ENCODE data around the gene MAPK11. TPM values are rescaled to one million over a fixed set of nuclear protein-coding genes. Genes with fewer than 3 reads are reported as not detected.

The MAPK11 gene
- total and polyA plus RNA-seq, 9 of the 15 experiments (the other 6 are each of a cell fraction or from before 2014, with no cell fraction given): 0.06 to 14.6 (median 5.3) TPM

GRCh38 chr22:50216684-50217520, 53.3 kb downstream of the MAPK11 start (continued):
- no peak for TF ChIP-seq E2F5 (CRISPR knock-in tag; IDR thresholded peaks at IDR 0.05)
- TF ChIP-seq FOSL1 (tag; conservative IDR thresholded peaks at IDR 0.05): no peak
- TF ChIP-seq RBFOX2 (IDR thresholded peaks at IDR 0.05; ENCODE audit: low read depth, low read length): peak; percentile 52
- TF ChIP-seq CBFA2T2 (conservative IDR thresholded peaks at IDR 0.05): no peak
- no peak for TF ChIP-seq MTA2 (IDR thresholded peaks at IDR 0.05; ENCODE audit: low read depth)
- TF ChIP-seq FOXK2 (conservative IDR thresholded peaks at IDR 0.05 in 1 of 2, IDR thresholded peaks at IDR 0.05 in 1 of 2; ENCODE audit: low read depth in 2 of 2): no peak
- TF ChIP-seq RBM22 (IDR thresholded peaks at IDR 0.05; ENCODE audit: low read depth, low read length, poor library complexity, severe bottlenecking): peak; percentile 46

GRCh38 chr22:50216055-50216683, 54.0 kb downstream of the MAPK11 start:
- Histone ChIP-seq H3K9ac (ENCODE audit: insufficient read depth in 1 of 2, low read depth in 2 of 2, low read length in 2 of 2) (no peak overlapping the region; a peak in 1 of 4 replicates), H3K27ac (ENCODE audit: extremely low read depth, low read depth, low read length) (no peak overlapping the region), H3K9me1 (ENCODE audit: control insufficient read depth, insufficient read depth, low read length) (no peaks in the 10 kb centered on the region), H3K4me1 (replicated peaks in 1 of 2; ENCODE audit: control insufficient read depth in 2 of 2, insufficient read depth in 2 of 2, low read length in 2 of 2) (peaks cover 0 to 30% of the 10 kb centered on the region in 2 experiments; a peak in 3 of 5 replicates), H3K4me3 (no peak overlapping the region), H3K9me3 (replicated peaks; ENCODE audit: control insufficient read depth, insufficient read depth, low read depth, low read length) (0 out of 2 replicates have a peak, but pooled peaks cover 3% of the 10 kb centered on the region), H3K27me3 (ENCODE audit: control insufficient read depth in 2 of 2, insufficient read depth in 2 of 2, low read length in 2 of 2) (no peaks in the 10 kb centered on the region), H4K20me1 (replicated peaks; ENCODE audit: control insufficient read depth, insufficient read depth, low read length) (no peaks in the 10 kb centered on the region), H2AFZ (ENCODE audit: low read depth, low read length) (no peak overlapping the region), H3K4me2 (ENCODE audit: insufficient read depth, low read length) (no peak overlapping the region), H3K79me2 (ENCODE audit: control insufficient read depth, insufficient read depth, low read length) (peaks cover 13% of the 10 kb centered on the region; the same call in 2 of the 3 replicates), H3K36me3 (ENCODE audit: control insufficient read depth, insufficient read depth, low read length) (peaks cover 84% of the 10 kb centered on the region; the same call in 2 of the 3 replicates)
- ChIA-PET POLR2A (interaction anchor here (0.6 to 1.0 kb wide), 3 partner anchors 12 to 285 kb away, joined by 3 read pairs; no protein-coding TSS in a partner anchor), CTCF (ENCODE audit: low intra/inter-chr PET ratio) (no interaction called here)
- 94% methylated on average over 9 of the region's 15 CpGs for WGBS (ENCODE audit: insufficient coverage, low coverage, missing lambda C conversion rate)
- BruUV-seq (replicated peaks): no TSS peak
- FAIRE-seq (no peak), ATAC-seq (no peak), DNase-seq (ENCODE audit: extremely low read depth in 1 of 4, low spot score in 3 of 4) (no peak)
- in situ Hi-C loops (cut with MboI) (no loop called here), intact Hi-C loops (cut with micrococcal nuclease) (no loop called here)
- TF ChIP-seq TEAD2 (tag; IDR thresholded peaks at IDR 0.05) (no peak), SMARCE1 (IDR thresholded peaks at IDR 0.05) (no peak), IRF9 (tag; IDR thresholded peaks at IDR 0.05) (no peak)

Measured in K562 (cell line).